Measurements from ENCODE around the gene FBXO31. TPM values are rescaled to one million over a fixed set of nuclear protein-coding genes. Genes with fewer than 3 reads are reported as not detected.
A peak's percentile ranks its signal among the peaks of the same experiment; 100 is the strongest.
"Not testable (repeated sequence)": the region's sequence is repeated elsewhere in the genome, so short reads cannot be mapped to it uniquely, and the experiment has no call there.

FBXO31 gene
- total and polyA plus RNA-seq, 2 experiments from 2014 or later: 19.3 to 31.0 TPM

- Histone ChIP-seq H3K9me2 (ENCODE audit: insufficient read depth) (no peaks in the 10 kb centered on the region), H4K20me1 (ENCODE audit: insufficient read depth) (peaks cover 21% of the 10 kb centered on the region; the same call in 1 of the 2 replicates), H3K9me3 (ENCODE audit: low read depth) (no peaks in the 10 kb centered on the region), H3K36me3 (ENCODE audit: low read depth) (no peaks in the 10 kb centered on the region), H3K27me3 (replicated peaks; ENCODE audit: insufficient read depth) (no peaks in the 10 kb centered on the region), H3K4me3 (peak overlapping the region; percentile 72), H3F3A (ENCODE audit: insufficient read depth) (peaks cover 44% of the 10 kb centered on the region), H3K4me1 (ENCODE audit: insufficient read depth) (peaks cover 40% of the 10 kb centered on the region), H3K9ac (peak overlapping the region; percentile 95), H3K27ac (peak overlapping the region; percentile 89), H2AFZ (peak overlapping the region; percentile 44; the same call in 1 of the 2 replicates), H3K79me2 (ENCODE audit: insufficient read depth) (peaks cover 32% of the 10 kb centered on the region), H3K4me2 (ENCODE audit: unreplicated experiment) (peak overlapping the region; percentile 81)
- no peak for DNase-seq
- 94 to 96% methylated on average over 23 to 24 of the region's 24 CpGs for WGBS, 2 experiments (ENCODE audit: low coverage in 1 of 2, low lambda C conversion rate in 2 of 2, missing lambda C conversion rate in 2 of 2)
- in situ Hi-C loops (cut with MboI): no loop called here
- TF ChIP-seq EZH2 (IDR thresholded peaks at IDR 0.05; ENCODE audit: insufficient read depth, poor library complexity, severe bottlenecking) (no peak), EZH2phosphoT487 (IDR thresholded peaks at IDR 0.05; ENCODE audit: insufficient read depth, low read depth) (no peak)
These were observed 7.2 kb upstream of the FBXO31 start for GRCh38 chr16:87390641-87391323.

GRCh38 chr16:87389914-87390313 lies 6.3 kb upstream of the FBXO31 start:
- peaks cover 12% of the 10 kb centered on the region; the same call in 1 of the 2 replicates for H4K20me1 ChIP-seq (ENCODE audit: insufficient read depth)
- H3K4me3 ChIP-seq; H3K9ac ChIP-seq; H3K27ac ChIP-seq; H3K36me3 ChIP-seq (ENCODE audit: low read depth); H3K9me2 ChIP-seq (ENCODE audit: insufficient read depth); H3K4me2 ChIP-seq (ENCODE audit: unreplicated experiment); H3K27me3 ChIP-seq (replicated peaks; ENCODE audit: insufficient read depth); in situ Hi-C loops (cut with MboI); DNase-seq; H3K9me3 ChIP-seq (ENCODE audit: low read depth); H2AFZ ChIP-seq: not testable (repeated sequence)
- H3K4me1 ChIP-seq (ENCODE audit: insufficient read depth): peaks cover 34% of the 10 kb centered on the region
- WGBS, 2 experiments (ENCODE audit: low coverage in 1 of 2, low lambda C conversion rate in 2 of 2, missing lambda C conversion rate in 2 of 2): 94 to 97% methylated on average over 9 of the region's 9 CpGs
- peaks cover 43% of the 10 kb centered on the region for H3F3A ChIP-seq (ENCODE audit: insufficient read depth)
- peaks cover 23% of the 10 kb centered on the region for H3K79me2 ChIP-seq (ENCODE audit: insufficient read depth)

GRCh38 chr16:87389245-87389644 lies 5.7 kb upstream of the FBXO31 start:
- no peaks in the 10 kb centered on the region for H3K36me3 ChIP-seq (ENCODE audit: low read depth)
- in situ Hi-C loops (cut with MboI): no loop called here
- peaks cover 38% of the 10 kb centered on the region for H3F3A ChIP-seq (ENCODE audit: insufficient read depth)
- no peak overlapping the region for H3K4me2 ChIP-seq (ENCODE audit: unreplicated experiment)
- H3K4me1 ChIP-seq (ENCODE audit: insufficient read depth): peaks cover 27% of the 10 kb centered on the region
- H3K9ac ChIP-seq: no peak overlapping the region
- H4K20me1 ChIP-seq (ENCODE audit: insufficient read depth): peaks cover 7% of the 10 kb centered on the region; the same call in 1 of the 2 replicates
- no peak for TF ChIP-seq EZH2phosphoT487 (IDR thresholded peaks at IDR 0.05; ENCODE audit: insufficient read depth, low read depth)
- TF ChIP-seq EZH2 (IDR thresholded peaks at IDR 0.05; ENCODE audit: insufficient read depth, poor library complexity, severe bottlenecking): no peak
- 92% methylated on average over 5 of the region's 5 CpGs for WGBS, 2 experiments (ENCODE audit: low coverage in 1 of 2, low lambda C conversion rate in 2 of 2, missing lambda C conversion rate in 2 of 2)
- no peak for DNase-seq
- H3K27me3 ChIP-seq (replicated peaks; ENCODE audit: insufficient read depth): no peaks in the 10 kb centered on the region
- peak overlapping the region; percentile 93 for H3K27ac ChIP-seq
- H3K4me3 ChIP-seq: no peak overlapping the region
- no peak overlapping the region for H2AFZ ChIP-seq
- no peaks in the 10 kb centered on the region for H3K9me3 ChIP-seq (ENCODE audit: low read depth)
- no peaks in the 10 kb centered on the region for H3K9me2 ChIP-seq (ENCODE audit: insufficient read depth)
- H3K79me2 ChIP-seq (ENCODE audit: insufficient read depth): peaks cover 17% of the 10 kb centered on the region

GRCh38 chr16:87388818-87389134 lies 5.2 kb upstream of the FBXO31 start:
- H3K4me1 ChIP-seq (ENCODE audit: insufficient read depth): peaks cover 22% of the 10 kb centered on the region
- H3K4me2 ChIP-seq (ENCODE audit: unreplicated experiment): peak overlapping the region; percentile 51
- H3K79me2 ChIP-seq (ENCODE audit: insufficient read depth): peaks cover 12% of the 10 kb centered on the region
- H3K9ac ChIP-seq: peak overlapping the region; percentile 77
- DNase-seq: no peak
- peak overlapping the region; percentile 34 for H3K4me3 ChIP-seq
- H3F3A ChIP-seq (ENCODE audit: insufficient read depth): peaks cover 33% of the 10 kb centered on the region
- no peaks in the 10 kb centered on the region for H3K9me3 ChIP-seq (ENCODE audit: low read depth)
- 23 to 27% methylated on average over 1 of the region's 1 CpG for WGBS, 2 experiments (ENCODE audit: low coverage in 1 of 2, low lambda C conversion rate in 2 of 2, missing lambda C conversion rate in 2 of 2)
- H3K27me3 ChIP-seq (replicated peaks; ENCODE audit: insufficient read depth): no peaks in the 10 kb centered on the region
- H3K36me3 ChIP-seq (ENCODE audit: low read depth): no peaks in the 10 kb centered on the region
- H4K20me1 ChIP-seq (ENCODE audit: insufficient read depth): peaks cover 2% of the 10 kb centered on the region; the same call in 1 of the 2 replicates
- no peaks in the 10 kb centered on the region for H3K9me2 ChIP-seq (ENCODE audit: insufficient read depth)
- in situ Hi-C loops (cut with MboI): no loop called here
- H2AFZ ChIP-seq: peak overlapping the region; percentile 75
- TF ChIP-seq EZH2 (IDR thresholded peaks at IDR 0.05; ENCODE audit: insufficient read depth, poor library complexity, severe bottlenecking): no peak
- no peak for TF ChIP-seq EZH2phosphoT487 (IDR thresholded peaks at IDR 0.05; ENCODE audit: insufficient read depth, low read depth)
- peak overlapping the region; percentile 93 for H3K27ac ChIP-seq
